Breast epithelium (tissue), 3 donors: ENCODE results near the gene SCNM1.

ENCODE experiments used
- POLR2AphosphoS5 ChIP-seq, 3 donors: sonication (generic); formaldehyde crosslinking; IDR thresholded peaks; one replicate each; pipeline ENCODE4 v1.6.1; 2017; ENCODE audit warnings: antibody characterized with exemption in 3 of 3
- TF ChIP-seq, protein P1 (sequence below), 3 donors: fragments of 450-650 bp; IDR thresholded peaks; one replicate each; pipeline ENCODE4 v1.5.1; 2016 to 2017; ENCODE audit warnings: antibody characterized with exemption in 3 of 3, mild to moderate bottlenecking in 3 of 3, moderate library complexity in 3 of 3

DNA sequence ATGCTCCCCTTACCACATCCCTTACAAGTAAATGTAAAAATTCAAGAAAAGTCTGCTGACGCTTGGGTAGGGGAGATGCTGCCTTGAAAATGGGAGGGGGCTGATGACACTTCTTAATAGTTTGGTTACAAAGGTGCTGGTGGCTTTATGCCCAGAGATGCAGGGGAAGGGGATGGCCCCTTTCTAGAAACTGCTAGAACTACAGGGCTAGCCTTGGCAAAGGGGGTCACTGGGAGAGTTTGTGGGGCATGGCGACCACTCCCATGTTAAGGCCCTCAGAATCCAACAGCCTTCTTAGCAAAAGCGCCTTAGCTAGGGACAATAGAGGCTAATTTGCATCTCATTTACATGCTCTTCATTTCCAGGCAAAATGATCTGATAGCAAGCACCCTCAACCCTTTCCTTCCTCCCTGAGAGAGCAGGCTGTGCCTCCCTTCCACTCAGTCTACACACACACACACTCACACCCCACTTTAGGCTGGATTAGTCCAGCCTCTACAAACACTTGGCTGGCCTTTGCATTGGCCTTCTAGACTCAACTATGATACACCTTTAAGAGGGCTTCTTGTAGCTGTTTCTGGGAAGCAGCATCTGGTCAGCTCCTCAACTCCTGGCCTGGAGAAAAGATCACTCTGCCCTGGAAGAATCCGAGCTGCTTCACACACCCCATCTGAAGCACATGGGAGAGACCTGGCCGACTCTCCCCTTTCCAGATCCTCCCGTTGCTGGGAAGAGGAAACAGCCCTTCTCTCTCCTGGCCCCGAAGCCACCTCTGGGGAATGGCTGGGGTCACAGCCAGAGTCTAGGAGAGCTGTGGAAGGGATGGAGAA is 21.3 kb upstream of the SCNM1 start:
- TF ChIP-seq, protein P1, sequence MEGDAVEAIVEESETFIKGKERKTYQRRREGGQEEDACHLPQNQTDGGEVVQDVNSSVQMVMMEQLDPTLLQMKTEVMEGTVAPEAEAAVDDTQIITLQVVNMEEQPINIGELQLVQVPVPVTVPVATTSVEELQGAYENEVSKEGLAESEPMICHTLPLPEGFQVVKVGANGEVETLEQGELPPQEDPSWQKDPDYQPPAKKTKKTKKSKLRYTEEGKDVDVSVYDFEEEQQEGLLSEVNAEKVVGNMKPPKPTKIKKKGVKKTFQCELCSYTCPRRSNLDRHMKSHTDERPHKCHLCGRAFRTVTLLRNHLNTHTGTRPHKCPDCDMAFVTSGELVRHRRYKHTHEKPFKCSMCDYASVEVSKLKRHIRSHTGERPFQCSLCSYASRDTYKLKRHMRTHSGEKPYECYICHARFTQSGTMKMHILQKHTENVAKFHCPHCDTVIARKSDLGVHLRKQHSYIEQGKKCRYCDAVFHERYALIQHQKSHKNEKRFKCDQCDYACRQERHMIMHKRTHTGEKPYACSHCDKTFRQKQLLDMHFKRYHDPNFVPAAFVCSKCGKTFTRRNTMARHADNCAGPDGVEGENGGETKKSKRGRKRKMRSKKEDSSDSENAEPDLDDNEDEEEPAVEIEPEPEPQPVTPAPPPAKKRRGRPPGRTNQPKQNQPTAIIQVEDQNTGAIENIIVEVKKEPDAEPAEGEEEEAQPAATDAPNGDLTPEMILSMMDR (IDR thresholded peaks at IDR 0.05): no peak
- no peak for TF ChIP-seq POLR2AphosphoS5 (IDR thresholded peaks at IDR 0.05)
